PC-9 (cell line): Measurements from ENCODE around the gene GRIP2. TPM values are rescaled to one million over a fixed set of nuclear protein-coding genes. Genes with fewer than 3 reads are reported as not detected.

Experiments
- BruUV-seq: library from RNA; stranded (reverse); fragments of 400-500 nt; replicated peaks from 2 replicates; lab custom pipeline; 2021; lab: Mats Ljungman, UMichigan
- CTCF ChIA-PET: fragments of 300-600 bp; sonication (Branson Sonifier 250); formaldehyde crosslinking; loops from one replicate; lab custom pipeline; 2022; ENCODE audit warnings: antibody characterized with exemption; lab: Charles Lee
- POLR2A ChIA-PET: fragments of 300-600 bp; sonication (Branson Sonifier 250); formaldehyde crosslinking; loops from one replicate; lab custom pipeline; 2022; ENCODE audit warnings: antibody characterized with exemption; ENCODE audit not compliant: unreplicated experiment; lab: Charles Lee
- DNase-seq, 2 experiments: peaks; one replicate each; pipeline versions ENCODE4 v3.0.0 to v3.0.0-alpha.2; 2015 to 2022; ENCODE audit warnings: mixed read lengths in 1 of 2
- H2AFZ ChIP-seq: fragments of 200-600 bp; sonication (generic); 2 replicates; pipeline ENCODE4 v1.8.1; 2017; ENCODE audit warnings: antibody characterized with exemption
- H3F3A ChIP-seq: fragments of 200-600 bp; sonication (generic); 2 replicates; pipeline ENCODE4 v1.8.1; 2017; ENCODE audit warnings: antibody characterized with exemption, mild to moderate bottlenecking, low read depth; ENCODE audit not compliant: insufficient read depth
- H3K27ac ChIP-seq: fragments of 200-600 bp; sonication (generic); 2 replicates; pipeline ENCODE4 v1.6.1; 2016; ENCODE audit warnings: mixed run types
- H3K27me3 ChIP-seq: fragments of 200-600 bp; sonication (generic); 2 replicates; pipeline ENCODE4 v1.6.1; 2016; ENCODE audit warnings: low read depth, mixed run types; ENCODE audit not compliant: insufficient read depth
- H3K36me3 ChIP-seq: fragments of 200-600 bp; sonication (generic); 2 replicates; pipeline ENCODE4 v1.6.1; 2016; ENCODE audit warnings: low read depth, mixed run types
- H3K4me1 ChIP-seq: fragments of 200-600 bp; sonication (generic); replicated peaks from 2 replicates; pipeline ENCODE4 v1.6.1; 2016; ENCODE audit warnings: mixed run types; ENCODE audit not compliant: insufficient read depth
- H3K4me2 ChIP-seq: fragments of 200-600 bp; sonication (generic); 2 replicates; pipeline ENCODE4 v1.6.1; 2017; ENCODE audit warnings: mixed run types
- H3K4me3 ChIP-seq: fragments of 200-600 bp; sonication (generic); 2 replicates; pipeline ENCODE4 v1.6.1; 2016; ENCODE audit warnings: mixed run types
- H3K79me2 ChIP-seq: fragments of 200-600 bp; sonication (generic); 2 replicates; pipeline ENCODE4 v1.6.1; 2017; ENCODE audit warnings: low read depth, mixed run types
- H3K9me2 ChIP-seq: fragments of 200-600 bp; sonication (generic); 2 replicates; pipeline ENCODE4 v1.8.1; 2017; ENCODE audit warnings: mild to moderate bottlenecking; ENCODE audit not compliant: insufficient read depth
- H3K9me3 ChIP-seq: fragments of 200-600 bp; sonication (generic); 2 replicates; pipeline ENCODE4 v1.8.1; 2016; ENCODE audit warnings: low read depth; ENCODE audit not compliant: insufficient read depth
- H4K20me1 ChIP-seq: fragments of 200-600 bp; sonication (generic); 2 replicates; pipeline ENCODE4 v1.8.1; 2017; ENCODE audit not compliant: insufficient read depth
- EZH2 ChIP-seq: fragments of 200-600 bp; sonication (generic); IDR thresholded peaks from 2 replicates; pipeline ENCODE4 v1.8.0; 2017; ENCODE audit warnings: antibody characterized with exemption, low read depth
- intact Hi-C: fragments of 100-400 bp; cut with micrococcal nuclease; formaldehyde crosslinking; loops from one replicate; pipeline ENCODE4 v1.10.0; 2022; ENCODE audit not compliant: unreplicated experiment
- total RNA-seq: library from RNA; stranded (reverse); gene quantifications from 2 replicates; pipeline ENCODE4 v1.2.3, GENCODE V29; 2021
- TF ChIP-seq, protein P1 (sequence below): fragments of 200-600 bp; sonication (generic); conservative IDR thresholded peaks from 2 replicates; pipeline ENCODE4 v1.6.1; 2017; ENCODE audit warnings: mixed run types, antibody characterized with exemption, mild to moderate bottlenecking, moderate library complexity

The GRIP2 gene
- total RNA-seq, 1 experiment from 2014 or later: not detected

DNA sequence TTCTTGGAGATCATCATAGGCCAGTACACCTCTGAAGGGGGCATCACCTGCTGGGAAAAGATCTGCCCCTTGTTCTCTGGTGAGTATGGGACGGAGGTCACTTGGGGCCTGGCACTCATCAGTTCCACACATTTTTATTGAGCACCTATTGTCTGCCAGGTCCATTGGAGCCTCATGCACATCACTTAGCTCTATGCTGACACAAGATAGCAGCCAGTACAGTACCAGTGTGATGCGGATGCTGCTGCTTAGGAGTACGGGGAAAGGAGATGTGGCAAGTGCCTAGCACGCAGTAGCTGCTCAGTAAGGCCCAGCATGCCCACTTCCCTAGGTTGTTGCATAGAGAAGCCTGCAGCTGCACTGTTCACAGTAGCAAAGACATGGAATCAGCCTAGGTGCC, 94.4 kb downstream of the GRIP2 start:
- Histone ChIP-seq H3K4me3 (no peak overlapping the region), H3K79me2 (peaks cover 33% of the 10 kb centered on the region), H4K20me1 (peaks cover 34% of the 10 kb centered on the region), H3K27ac (no peak overlapping the region), H3K4me2 (no peak overlapping the region), H3K27me3 (no peaks in the 10 kb centered on the region), H3K9me2 (no peaks in the 10 kb centered on the region), H3K36me3 (peaks cover 38% of the 10 kb centered on the region), H2AFZ (no peak overlapping the region), H3F3A (peaks cover 67% of the 10 kb centered on the region), H3K4me1 (peaks cover 21% of the 10 kb centered on the region), H3K9me3 (no peaks in the 10 kb centered on the region)
- POLR2A ChIA-PET: no interaction called here
- intact Hi-C loops: no loop called here
- DNase-seq: no peak
- TF ChIP-seq, protein P1, sequence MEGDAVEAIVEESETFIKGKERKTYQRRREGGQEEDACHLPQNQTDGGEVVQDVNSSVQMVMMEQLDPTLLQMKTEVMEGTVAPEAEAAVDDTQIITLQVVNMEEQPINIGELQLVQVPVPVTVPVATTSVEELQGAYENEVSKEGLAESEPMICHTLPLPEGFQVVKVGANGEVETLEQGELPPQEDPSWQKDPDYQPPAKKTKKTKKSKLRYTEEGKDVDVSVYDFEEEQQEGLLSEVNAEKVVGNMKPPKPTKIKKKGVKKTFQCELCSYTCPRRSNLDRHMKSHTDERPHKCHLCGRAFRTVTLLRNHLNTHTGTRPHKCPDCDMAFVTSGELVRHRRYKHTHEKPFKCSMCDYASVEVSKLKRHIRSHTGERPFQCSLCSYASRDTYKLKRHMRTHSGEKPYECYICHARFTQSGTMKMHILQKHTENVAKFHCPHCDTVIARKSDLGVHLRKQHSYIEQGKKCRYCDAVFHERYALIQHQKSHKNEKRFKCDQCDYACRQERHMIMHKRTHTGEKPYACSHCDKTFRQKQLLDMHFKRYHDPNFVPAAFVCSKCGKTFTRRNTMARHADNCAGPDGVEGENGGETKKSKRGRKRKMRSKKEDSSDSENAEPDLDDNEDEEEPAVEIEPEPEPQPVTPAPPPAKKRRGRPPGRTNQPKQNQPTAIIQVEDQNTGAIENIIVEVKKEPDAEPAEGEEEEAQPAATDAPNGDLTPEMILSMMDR: no peak
- TF ChIP-seq EZH2: no peak
- no TSS peak for BruUV-seq
- CTCF ChIA-PET: no interaction called here

DNA sequence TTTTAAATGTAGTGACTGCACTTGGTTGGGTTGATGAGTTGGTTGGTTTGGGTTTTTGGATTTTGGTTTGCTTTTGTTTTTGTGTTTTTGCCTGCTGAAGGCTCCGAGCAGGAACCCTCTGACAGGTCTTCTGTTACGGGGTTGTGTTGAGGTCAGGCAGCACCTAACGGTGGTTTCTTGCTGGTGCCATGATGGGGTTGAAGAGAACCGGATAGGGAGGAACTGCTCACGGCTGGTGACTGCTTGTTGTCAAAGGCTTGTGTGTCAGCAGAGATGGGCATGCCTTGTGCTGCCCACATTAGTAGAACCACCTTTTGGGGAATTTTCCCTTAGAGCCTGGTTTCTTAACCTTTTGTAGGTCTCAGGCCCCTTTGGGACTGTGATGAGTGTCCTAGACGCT, 95.8 kb downstream of the GRIP2 start:
- ChIA-PET POLR2A (no interaction called here), CTCF (no interaction called here)
- Histone ChIP-seq H3K9me3 (no peaks in the 10 kb centered on the region), H3K27ac (no peak overlapping the region), H3K36me3 (peaks cover 33% of the 10 kb centered on the region), H2AFZ (no peak overlapping the region), H3K27me3 (no peaks in the 10 kb centered on the region), H4K20me1 (peaks cover 38% of the 10 kb centered on the region), H3F3A (peaks cover 63% of the 10 kb centered on the region), H3K9me2 (no peaks in the 10 kb centered on the region), H3K79me2 (peaks cover 47% of the 10 kb centered on the region), H3K4me2 (no peak overlapping the region), H3K4me3 (no peak overlapping the region), H3K4me1 (peaks cover 34% of the 10 kb centered on the region)
- BruUV-seq: no TSS peak
- intact Hi-C loops: no loop called here
- DNase-seq: no peak
- TF ChIP-seq, protein P1: no peak
- no peak for TF ChIP-seq EZH2

DNA sequence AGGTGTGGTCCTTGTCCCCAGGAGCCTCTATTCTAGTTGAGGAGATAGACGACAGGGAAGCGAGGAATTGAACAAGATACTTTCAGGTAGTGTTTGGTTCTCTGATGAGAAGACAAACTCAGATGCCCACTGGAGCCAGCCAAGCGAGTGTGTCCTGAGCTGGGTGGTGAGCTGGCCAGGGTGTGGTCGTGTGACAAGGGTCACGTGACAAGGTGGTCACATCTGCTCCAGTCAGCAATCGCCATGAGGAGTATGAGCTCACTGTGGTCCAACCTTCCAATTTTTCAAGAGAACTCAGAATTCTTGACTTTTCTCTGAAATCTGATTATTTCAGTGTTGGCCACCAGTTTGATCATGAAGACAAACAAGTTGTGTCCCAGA, 98.2 kb downstream of the GRIP2 start:
- CTCF ChIA-PET: no interaction called here
- Histone ChIP-seq H3K4me1 (peaks cover 45% of the 10 kb centered on the region), H3K36me3 (peaks cover 13% of the 10 kb centered on the region; the same call in 1 of the 2 replicates), H3K27ac (peak overlapping the region; percentile 24), H2AFZ (no peak overlapping the region), H3K4me2 (peak overlapping the region; percentile 2; the same call in 1 of the 2 replicates), H3K27me3 (no peaks in the 10 kb centered on the region), H3K9me2 (no peaks in the 10 kb centered on the region), H3K4me3 (no peak overlapping the region), H3K79me2 (peaks cover 71% of the 10 kb centered on the region), H4K20me1 (peaks cover 44% of the 10 kb centered on the region), H3K9me3 (no peaks in the 10 kb centered on the region), H3F3A (peaks cover 56% of the 10 kb centered on the region)
- POLR2A ChIA-PET: interaction anchor here (0.7 kb wide), 1 partner anchor 38 kb away, joined by 3 read pairs; no protein-coding TSS in a partner anchor
- BruUV-seq: no TSS peak
- TF ChIP-seq EZH2: no peak
- TF ChIP-seq, protein P1: no peak
- intact Hi-C loops: no loop called here
- no peak for DNase-seq
